CD4-positive, alpha-beta T cell (primary cell): Measurements from ENCODE around the gene FSIP2. TPM values are rescaled to one million over a fixed set of nuclear protein-coding genes. Genes with fewer than 3 reads are reported as not detected.

Experiments used
- ATAC-seq: fragments of 200-7000 bp; cut with Tn5 transposase; one replicate; pipeline ENCODE4 v1.10.0; 2022; ENCODE audit warnings: mild to moderate bottlenecking; ENCODE audit not compliant: poor library complexity
- CTCF ChIA-PET: fragments of 350-600 bp; sonication (Branson Sonifier 250); formaldehyde crosslinking; loops from one replicate; lab custom pipeline; 2021; ENCODE audit warnings: antibody characterized with exemption, inconsistent platforms; lab: Charles Lee
- POLR2A ChIA-PET: fragments of 350-600 bp; sonication (Branson Sonifier 250); formaldehyde crosslinking; loops from one replicate; lab custom pipeline; 2021; ENCODE audit warnings: antibody characterized with exemption, inconsistent platforms; lab: Charles Lee
- DNase-seq, 14 experiments: peaks; one replicate each; pipeline ENCODE4 v3.0.0-alpha.2; 2013 to 2020; ENCODE audit warnings: mixed read lengths in 2 of 14
- H3K27ac ChIP-seq, 2 donors: one replicate each; pipeline versions ENCODE4 v1.5.1 to v1.7.0; 2013; ENCODE audit warnings: low read length in 2 of 2, low read depth in 1 of 2, mild to moderate bottlenecking in 1 of 2
- H3K27me3 ChIP-seq, 2 experiments: 1 replicate in 1 of 2; 2 replicates in 1 of 2; pipeline versions ENCODE4 v1.6.1 to v1.7.0; 2013; ENCODE audit warnings: low read length in 2 of 2, control low read depth in 1 of 2, mild to moderate bottlenecking in 1 of 2, moderate library complexity in 1 of 2; ENCODE audit not compliant: insufficient read depth in 2 of 2, control insufficient read depth in 1 of 2
- H3K36me3 ChIP-seq: one replicate; pipeline ENCODE4 v1.6.1; 2013; ENCODE audit warnings: low read length, control low read depth; ENCODE audit not compliant: insufficient read depth
- H3K4me1 ChIP-seq: one replicate; pipeline ENCODE4 v1.6.1; 2013; ENCODE audit warnings: low read length, control low read depth; ENCODE audit not compliant: insufficient read depth
- H3K4me3 ChIP-seq: one replicate; pipeline ENCODE4 v1.5.1; 2013; ENCODE audit warnings: mild to moderate bottlenecking, low read length, moderate library complexity
- H3K9me3 ChIP-seq, 2 experiments: 1 replicate in 1 of 2; 2 replicates in 1 of 2; pipeline versions ENCODE4 v1.6.1 to v1.7.0; 2013; ENCODE audit warnings: low read length in 2 of 2, mild to moderate bottlenecking in 2 of 2, control low read depth in 1 of 2, moderate library complexity in 1 of 2; ENCODE audit not compliant: control insufficient read depth in 1 of 2, insufficient read depth in 1 of 2
- H3K27ac Mint-ChIP-seq: one replicate; pipeline ENCODE4 v1.8.0; 2020; ENCODE audit warnings: mixed read lengths
- H3K27me3 Mint-ChIP-seq: one replicate; pipeline ENCODE4 v1.8.0; 2021; ENCODE audit warnings: mixed read lengths
- H3K36me3 Mint-ChIP-seq: one replicate; pipeline ENCODE4 v1.8.0; 2021; ENCODE audit warnings: low read depth, mixed read lengths
- H3K4me1 Mint-ChIP-seq: one replicate; pipeline ENCODE4 v1.8.0; 2021; ENCODE audit warnings: low read depth, mixed read lengths
- H3K4me3 Mint-ChIP-seq: one replicate; pipeline ENCODE4 v1.8.0; 2020; ENCODE audit warnings: mild to moderate bottlenecking, mixed read lengths
- H3K9me3 Mint-ChIP-seq: one replicate; pipeline ENCODE4 v1.8.0; 2020; ENCODE audit warnings: mixed read lengths
- intact Hi-C, 2 experiments: fragments of 100-400 bp; cut with DNase I in 1 of 2; cut with micrococcal nuclease in 1 of 2; formaldehyde crosslinking; loops; one replicate each; pipeline versions ENCODE4 v1.15.1 to v1.9.0; 2023 to 2025; cut with DNase I, micrococcal nuclease
- total RNA-seq, 174 experiments: library from RNA in 2 of 174; stranded (reverse) in 2 of 174; gene quantifications; one replicate each; pipeline ENCODE4 v1.2.3 and lab custom pipeline; 2021 to 2026
- TF ChIP-seq, protein P1 (sequence below): fragments of 200-600 bp; IDR thresholded peaks from one replicate; pipeline ENCODE4 v1.8.0; 2022; ENCODE audit warnings: antibody characterized with exemption, mild to moderate bottlenecking

FSIP2 gene
- total RNA-seq, 2 experiments from 2014 or later: 0.39 to 0.96 TPM

DNA sequence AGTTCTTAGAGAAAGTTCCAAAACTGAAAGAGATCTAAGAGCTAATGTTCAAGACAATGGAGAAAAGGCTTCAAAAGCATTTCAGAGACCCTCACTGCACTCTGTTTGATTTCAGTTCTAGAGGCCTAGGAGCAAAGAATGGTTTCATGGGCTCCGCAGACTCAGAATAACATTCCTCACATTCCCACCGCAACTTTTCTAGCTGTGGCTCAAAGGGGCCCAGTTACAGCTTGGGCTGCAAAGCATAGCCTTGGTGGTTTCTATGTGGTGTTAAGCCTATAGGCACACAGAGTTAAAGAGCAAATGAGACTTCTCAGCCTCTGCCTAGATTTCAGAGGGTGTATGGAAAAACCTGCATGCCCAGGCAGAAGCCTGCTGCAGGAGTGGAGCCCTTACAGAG is 73.0 kb downstream of the FSIP2 start:
- no peak overlapping the region for H3K27ac ChIP-seq
- ChIA-PET POLR2A (no interaction called here), CTCF (interaction anchor here (0.7 kb wide), 1 partner anchor 37 kb away, joined by 3 read pairs; no protein-coding TSS in a partner anchor)
- H3K4me3 ChIP-seq: no peak overlapping the region
- TF ChIP-seq, protein P1, sequence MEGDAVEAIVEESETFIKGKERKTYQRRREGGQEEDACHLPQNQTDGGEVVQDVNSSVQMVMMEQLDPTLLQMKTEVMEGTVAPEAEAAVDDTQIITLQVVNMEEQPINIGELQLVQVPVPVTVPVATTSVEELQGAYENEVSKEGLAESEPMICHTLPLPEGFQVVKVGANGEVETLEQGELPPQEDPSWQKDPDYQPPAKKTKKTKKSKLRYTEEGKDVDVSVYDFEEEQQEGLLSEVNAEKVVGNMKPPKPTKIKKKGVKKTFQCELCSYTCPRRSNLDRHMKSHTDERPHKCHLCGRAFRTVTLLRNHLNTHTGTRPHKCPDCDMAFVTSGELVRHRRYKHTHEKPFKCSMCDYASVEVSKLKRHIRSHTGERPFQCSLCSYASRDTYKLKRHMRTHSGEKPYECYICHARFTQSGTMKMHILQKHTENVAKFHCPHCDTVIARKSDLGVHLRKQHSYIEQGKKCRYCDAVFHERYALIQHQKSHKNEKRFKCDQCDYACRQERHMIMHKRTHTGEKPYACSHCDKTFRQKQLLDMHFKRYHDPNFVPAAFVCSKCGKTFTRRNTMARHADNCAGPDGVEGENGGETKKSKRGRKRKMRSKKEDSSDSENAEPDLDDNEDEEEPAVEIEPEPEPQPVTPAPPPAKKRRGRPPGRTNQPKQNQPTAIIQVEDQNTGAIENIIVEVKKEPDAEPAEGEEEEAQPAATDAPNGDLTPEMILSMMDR: no peak
- H3K27me3 Mint-ChIP-seq: no peaks in the 10 kb centered on the region
- H3K9me3 ChIP-seq: peaks cover 0 to 4% of the 10 kb centered on the region in 2 experiments
- no peaks in the 10 kb centered on the region for H3K27me3 ChIP-seq
- H3K9me3 Mint-ChIP-seq: peaks cover 8% of the 10 kb centered on the region
- no peaks in the 10 kb centered on the region for H3K4me1 ChIP-seq
- ATAC-seq: no peak
- intact Hi-C loops: no loop called here
- no peak for DNase-seq
- H3K36me3 Mint-ChIP-seq: peaks cover 5% of the 10 kb centered on the region
- no peaks in the 10 kb centered on the region for H3K4me1 Mint-ChIP-seq
- no peak overlapping the region for H3K27ac Mint-ChIP-seq
- no peak overlapping the region for H3K4me3 Mint-ChIP-seq
- H3K36me3 ChIP-seq: no peaks in the 10 kb centered on the region

DNA sequence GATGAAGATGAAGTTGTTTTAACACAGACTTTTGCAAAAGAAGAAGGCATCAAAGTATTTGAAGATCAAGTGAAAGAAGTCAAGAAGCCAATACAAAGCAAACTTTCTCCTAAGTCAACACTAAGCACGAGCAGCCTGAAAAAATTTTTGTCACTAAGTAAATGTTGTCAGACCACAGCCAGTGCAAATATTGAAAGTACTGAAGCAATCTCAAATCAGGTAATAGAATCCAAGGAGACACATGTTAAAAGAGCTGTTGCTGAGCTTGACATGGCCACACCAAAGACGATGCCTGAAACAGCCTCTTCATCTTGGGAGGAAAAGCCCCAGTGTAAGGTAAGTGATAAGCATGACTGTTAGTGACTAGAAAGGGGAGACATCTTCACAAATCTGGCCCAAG is 75.1 kb downstream of the FSIP2 start:
- Mint-ChIP-seq H3K4me1 (no peaks in the 10 kb centered on the region), H3K9me3 (peaks cover 14% of the 10 kb centered on the region), H3K4me3 (no peak overlapping the region), H3K36me3 (peaks cover 5% of the 10 kb centered on the region), H3K27ac (no peak overlapping the region), H3K27me3 (no peaks in the 10 kb centered on the region)
- no peaks in the 10 kb centered on the region for H3K36me3 ChIP-seq
- CTCF ChIA-PET: no interaction called here
- no peak overlapping the region for H3K4me3 ChIP-seq
- no peaks in the 10 kb centered on the region for H3K27me3 ChIP-seq
- DNase-seq (no peak), ATAC-seq (no peak)
- H3K4me1 ChIP-seq: no peaks in the 10 kb centered on the region
- H3K27ac ChIP-seq: no peak overlapping the region
- intact Hi-C loops: no loop called here
- TF ChIP-seq, protein P1: no peak
- peaks cover 0 to 4% of the 10 kb centered on the region in 2 experiments for H3K9me3 ChIP-seq
- POLR2A ChIA-PET: no interaction called here

DNA sequence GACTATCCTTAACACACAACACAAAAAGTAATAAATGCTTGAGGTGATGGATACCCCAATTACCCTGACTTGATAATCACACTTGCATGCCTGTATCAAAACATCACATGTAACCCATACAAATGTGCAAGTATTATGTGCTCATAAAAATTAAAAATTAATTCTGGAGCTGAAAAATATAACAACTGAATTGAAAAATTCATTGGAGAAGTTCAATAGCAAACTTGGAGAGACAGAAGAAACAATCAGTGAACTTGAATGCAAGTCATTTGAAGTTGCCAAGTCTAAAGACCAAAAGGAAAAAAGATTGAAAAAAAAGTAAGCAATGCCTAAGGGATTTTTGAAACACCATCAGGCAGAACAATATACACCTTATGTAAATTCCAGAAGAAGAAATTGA is 79.4 kb downstream of the FSIP2 start:
- H3K36me3 ChIP-seq: no peaks in the 10 kb centered on the region

More for the DNA sequence above, 79.4 kb downstream of the FSIP2 start:
- Mint-ChIP-seq H3K4me3 (no peak overlapping the region), H3K27ac (no peak overlapping the region), H3K4me1 (no peaks in the 10 kb centered on the region), H3K27me3 (no peaks in the 10 kb centered on the region), H3K9me3 (peaks cover 18% of the 10 kb centered on the region), H3K36me3 (peaks cover 5% of the 10 kb centered on the region)
- DNase-seq (no peak), ATAC-seq (no peak)
- Histone ChIP-seq H3K4me3 (no peak overlapping the region), H3K9me3 (no peaks in the 10 kb centered on the region), H3K27me3 (no peaks in the 10 kb centered on the region), H3K4me1 (no peaks in the 10 kb centered on the region), H3K27ac (no peak overlapping the region)
- ChIA-PET CTCF (no interaction called here), POLR2A (no interaction called here)
- intact Hi-C loops: no loop called here
- TF ChIP-seq, protein P1: no peak
